ENCODE data around the gene COL19A1.

DNA sequence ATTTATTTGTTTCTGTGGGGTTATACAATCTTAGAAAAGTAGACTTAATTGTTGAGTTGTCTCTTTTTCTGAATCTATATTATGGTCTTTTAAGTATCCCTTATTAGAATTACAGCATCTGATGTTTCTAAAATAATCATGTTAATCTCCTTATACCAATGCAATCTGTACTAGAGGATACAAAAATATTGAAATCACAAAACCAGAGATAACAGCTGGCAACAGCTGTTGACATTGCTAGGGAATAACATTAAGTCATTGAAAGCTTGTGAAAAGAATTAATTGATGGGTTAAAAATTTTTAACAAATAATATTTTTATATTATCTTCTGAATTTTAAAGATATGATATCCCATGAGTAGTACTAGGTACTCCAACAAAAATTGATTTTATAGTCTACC is 162.6 kb downstream of the COL19A1 start:
- TF ChIP-seq, protein P1, sequence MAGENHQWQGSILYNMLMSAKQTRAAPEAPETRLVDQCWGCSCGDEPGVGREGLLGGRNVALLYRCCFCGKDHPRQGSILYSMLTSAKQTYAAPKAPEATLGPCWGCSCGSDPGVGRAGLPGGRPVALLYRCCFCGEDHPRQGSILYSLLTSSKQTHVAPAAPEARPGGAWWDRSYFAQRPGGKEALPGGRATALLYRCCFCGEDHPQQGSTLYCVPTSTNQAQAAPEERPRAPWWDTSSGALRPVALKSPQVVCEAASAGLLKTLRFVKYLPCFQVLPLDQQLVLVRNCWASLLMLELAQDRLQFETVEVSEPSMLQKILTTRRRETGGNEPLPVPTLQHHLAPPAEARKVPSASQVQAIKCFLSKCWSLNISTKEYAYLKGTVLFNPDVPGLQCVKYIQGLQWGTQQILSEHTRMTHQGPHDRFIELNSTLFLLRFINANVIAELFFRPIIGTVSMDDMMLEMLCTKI (IDR thresholded peaks at IDR 0.05; ENCODE audit: partially characterized antibody): no peak
- TF ChIP-seq, protein P2, sequence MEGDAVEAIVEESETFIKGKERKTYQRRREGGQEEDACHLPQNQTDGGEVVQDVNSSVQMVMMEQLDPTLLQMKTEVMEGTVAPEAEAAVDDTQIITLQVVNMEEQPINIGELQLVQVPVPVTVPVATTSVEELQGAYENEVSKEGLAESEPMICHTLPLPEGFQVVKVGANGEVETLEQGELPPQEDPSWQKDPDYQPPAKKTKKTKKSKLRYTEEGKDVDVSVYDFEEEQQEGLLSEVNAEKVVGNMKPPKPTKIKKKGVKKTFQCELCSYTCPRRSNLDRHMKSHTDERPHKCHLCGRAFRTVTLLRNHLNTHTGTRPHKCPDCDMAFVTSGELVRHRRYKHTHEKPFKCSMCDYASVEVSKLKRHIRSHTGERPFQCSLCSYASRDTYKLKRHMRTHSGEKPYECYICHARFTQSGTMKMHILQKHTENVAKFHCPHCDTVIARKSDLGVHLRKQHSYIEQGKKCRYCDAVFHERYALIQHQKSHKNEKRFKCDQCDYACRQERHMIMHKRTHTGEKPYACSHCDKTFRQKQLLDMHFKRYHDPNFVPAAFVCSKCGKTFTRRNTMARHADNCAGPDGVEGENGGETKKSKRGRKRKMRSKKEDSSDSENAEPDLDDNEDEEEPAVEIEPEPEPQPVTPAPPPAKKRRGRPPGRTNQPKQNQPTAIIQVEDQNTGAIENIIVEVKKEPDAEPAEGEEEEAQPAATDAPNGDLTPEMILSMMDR (IDR thresholded peaks at IDR 0.05 in 2 of 3, conservative IDR thresholded peaks at IDR 0.05 in 1 of 3; ENCODE audit: insufficient read depth in 2 of 3, low read depth in 1 of 3, low read length in 3 of 3): no peak
- TF ChIP-seq AFF4 (CRISPR knock-in tag; IDR thresholded peaks at IDR 0.05) (no peak), TAF1 (IDR thresholded peaks at IDR 0.05; ENCODE audit: control insufficient read depth, extremely low read depth, insufficient read depth, low read length, severe bottlenecking) (no peak), JUN (IDR thresholded peaks at IDR 0.05; ENCODE audit: borderline replicate concordance, low read depth, low read length) (no peak), JUN (CRISPR knock-in tag; IDR thresholded peaks at IDR 0.05; ENCODE audit: borderline replicate concordance) (no peak), KDM1A (IDR thresholded peaks at IDR 0.05) (no peak), RFX7 (CRISPR knock-in tag; IDR thresholded peaks at IDR 0.05) (no peak), YY1 (IDR thresholded peaks at IDR 0.05; ENCODE audit: borderline replicate concordance in 1 of 3, control insufficient read depth in 1 of 3, extremely low read depth in 1 of 3, insufficient read depth in 3 of 3, insufficient read length in 1 of 3, insufficient replicate concordance in 2 of 3, low read depth in 1 of 3, low read length in 2 of 3) (no peak), TBL1XR1 (IDR thresholded peaks at IDR 0.05; ENCODE audit: low read length in 2 of 2) (no peak), NONO (IDR thresholded peaks at IDR 0.05; ENCODE audit: low read depth in 2 of 2, low read length in 1 of 2) (no peak), TAF7 (tag; IDR thresholded peaks at IDR 0.05) (no peak)
- TF ChIP-seq, protein P3, sequence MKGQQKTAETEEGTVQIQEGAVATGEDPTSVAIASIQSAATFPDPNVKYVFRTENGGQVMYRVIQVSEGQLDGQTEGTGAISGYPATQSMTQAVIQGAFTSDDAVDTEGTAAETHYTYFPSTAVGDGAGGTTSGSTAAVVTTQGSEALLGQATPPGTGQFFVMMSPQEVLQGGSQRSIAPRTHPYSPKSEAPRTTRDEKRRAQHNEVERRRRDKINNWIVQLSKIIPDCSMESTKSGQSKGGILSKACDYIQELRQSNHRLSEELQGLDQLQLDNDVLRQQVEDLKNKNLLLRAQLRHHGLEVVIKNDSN (CRISPR knock-in tag; IDR thresholded peaks at IDR 0.05): no peak
- TF ChIP-seq, protein P4, sequence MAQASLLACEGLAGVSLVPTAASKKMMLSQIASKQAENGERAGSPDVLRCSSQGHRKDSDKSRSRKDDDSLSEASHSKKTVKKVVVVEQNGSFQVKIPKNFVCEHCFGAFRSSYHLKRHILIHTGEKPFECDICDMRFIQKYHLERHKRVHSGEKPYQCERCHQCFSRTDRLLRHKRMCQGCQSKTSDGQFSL (CRISPR knock-in tag; IDR thresholded peaks at IDR 0.05): no peak
- TF ChIP-seq, protein P4 (tag; IDR thresholded peaks at IDR 0.05): no peak
- TF ChIP-seq, protein P5, sequence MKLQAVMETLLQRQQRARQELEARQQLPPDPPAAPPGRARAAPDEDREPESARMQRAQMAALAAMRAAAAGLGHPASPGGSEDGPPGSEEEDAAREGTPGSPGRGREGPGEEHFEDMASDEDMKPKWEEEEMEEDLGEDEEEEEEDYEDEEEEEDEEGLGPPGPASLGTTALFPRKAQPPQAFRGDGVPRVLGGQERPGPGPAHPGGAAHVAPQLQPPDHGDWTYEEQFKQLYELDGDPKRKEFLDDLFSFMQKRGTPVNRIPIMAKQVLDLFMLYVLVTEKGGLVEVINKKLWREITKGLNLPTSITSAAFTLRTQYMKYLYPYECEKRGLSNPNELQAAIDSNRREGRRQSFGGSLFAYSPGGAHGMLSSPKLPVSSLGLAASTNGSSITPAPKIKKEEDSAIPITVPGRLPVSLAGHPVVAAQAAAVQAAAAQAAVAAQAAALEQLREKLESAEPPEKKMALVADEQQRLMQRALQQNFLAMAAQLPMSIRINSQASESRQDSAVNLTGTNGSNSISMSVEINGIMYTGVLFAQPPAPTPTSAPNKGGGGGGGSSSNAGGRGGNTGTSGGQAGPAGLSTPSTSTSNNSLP (IDR thresholded peaks at IDR 0.05; ENCODE audit: borderline replicate concordance, low read depth, low read length): no peak
